ENCODE data around the gene ZBTB42. TPM values are rescaled to one million over a fixed set of nuclear protein-coding genes. Genes with fewer than 3 reads are reported as not detected.

ZBTB42 gene
- polyA plus RNA-seq, 1 of the 3 experiments (the other 2 are of a cell fraction), result 3.1 TPM

DNA sequence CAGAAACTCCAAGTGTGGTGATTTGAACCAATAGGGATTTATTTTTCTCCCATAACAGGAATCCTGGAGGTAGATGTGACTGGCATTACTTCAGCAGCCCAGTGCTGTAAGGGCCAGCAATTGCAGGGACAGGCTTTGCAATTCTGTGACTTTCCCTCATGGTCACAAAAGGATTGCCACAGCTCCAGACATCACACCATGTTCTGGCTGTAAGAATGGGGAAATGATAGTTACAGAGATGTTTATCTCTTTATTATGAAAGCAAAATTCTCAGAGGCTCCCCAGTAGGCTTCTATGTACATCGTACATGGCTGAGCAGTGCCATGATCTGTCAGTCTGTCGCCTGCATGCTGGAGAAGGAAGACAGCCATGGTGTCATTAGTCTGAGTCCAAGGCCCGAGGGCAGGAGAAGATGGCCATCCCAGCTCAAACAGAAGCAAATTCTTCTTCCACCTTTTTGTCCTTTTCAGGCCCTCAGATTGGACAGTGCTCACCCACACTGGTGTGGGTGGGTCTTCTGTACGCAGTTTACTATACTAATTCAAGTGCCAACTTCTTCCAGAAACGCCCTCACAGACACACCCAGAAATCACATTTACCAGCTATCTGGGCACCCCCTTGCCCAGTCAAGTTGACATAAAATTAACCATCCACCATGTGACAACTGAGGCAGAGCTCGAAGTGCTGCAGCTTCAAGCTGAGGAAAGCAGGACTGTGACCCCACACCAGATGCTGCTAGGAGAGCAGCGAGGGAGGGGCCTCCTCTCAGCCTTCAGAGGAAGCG, 17.2 kb downstream of the ZBTB42 start:
- 100% methylated on average over 8 of the region's 8 CpGs for WGBS (ENCODE audit: low lambda C conversion rate)
- CTCF ChIA-PET, result interaction anchor here (1.0 to 1.1 kb wide), 2 partner anchors 18 to 22 kb away, joined by 3 to 4 read pairs; partner anchors contain the start of gene ZBTB42
- no peak for DNase-seq

GRCh38 chr14:104818714-104819161, 17.8 kb downstream of the ZBTB42 start:
- no peak overlapping the region for H3K27ac ChIP-seq (ENCODE audit: low read depth in 2 of 2, low read length in 1 of 2)
- H3K4me1 ChIP-seq (ENCODE audit: control insufficient read depth in 1 of 2, insufficient read depth in 2 of 2, low read depth in 1 of 2, low read length in 1 of 2), result peaks cover 3% of the 10 kb centered on the region in 2 experiments; a peak in 2 of 4 replicates
- H4K20me1 ChIP-seq (ENCODE audit: insufficient read depth), result no peaks in the 10 kb centered on the region
- no peaks in the 10 kb centered on the region for H3K27me3 ChIP-seq (ENCODE audit: insufficient read depth)
- peaks cover 14% of the 10 kb centered on the region for H3F3A ChIP-seq (replicated peaks; ENCODE audit: insufficient read depth)
- H3K36me3 ChIP-seq (replicated peaks in 1 of 2; ENCODE audit: control insufficient read depth in 1 of 2, insufficient read depth in 2 of 2, low read length in 1 of 2), result no peaks in the 10 kb centered on the region
- TF ChIP-seq NFIC (IDR thresholded peaks at IDR 0.05; ENCODE audit: borderline replicate concordance), result no peak
- TF ChIP-seq CTCF (IDR thresholded peaks at IDR 0.05), result no peak
- no peak for TF ChIP-seq JUND (IDR thresholded peaks at IDR 0.05)
- no peak for TF ChIP-seq MXI1 (IDR thresholded peaks at IDR 0.05; ENCODE audit: low read depth, low read length)
- no peak for TF ChIP-seq CHD2 (IDR thresholded peaks at IDR 0.05; ENCODE audit: low read length, partially characterized antibody)
- TF ChIP-seq, protein P1, sequence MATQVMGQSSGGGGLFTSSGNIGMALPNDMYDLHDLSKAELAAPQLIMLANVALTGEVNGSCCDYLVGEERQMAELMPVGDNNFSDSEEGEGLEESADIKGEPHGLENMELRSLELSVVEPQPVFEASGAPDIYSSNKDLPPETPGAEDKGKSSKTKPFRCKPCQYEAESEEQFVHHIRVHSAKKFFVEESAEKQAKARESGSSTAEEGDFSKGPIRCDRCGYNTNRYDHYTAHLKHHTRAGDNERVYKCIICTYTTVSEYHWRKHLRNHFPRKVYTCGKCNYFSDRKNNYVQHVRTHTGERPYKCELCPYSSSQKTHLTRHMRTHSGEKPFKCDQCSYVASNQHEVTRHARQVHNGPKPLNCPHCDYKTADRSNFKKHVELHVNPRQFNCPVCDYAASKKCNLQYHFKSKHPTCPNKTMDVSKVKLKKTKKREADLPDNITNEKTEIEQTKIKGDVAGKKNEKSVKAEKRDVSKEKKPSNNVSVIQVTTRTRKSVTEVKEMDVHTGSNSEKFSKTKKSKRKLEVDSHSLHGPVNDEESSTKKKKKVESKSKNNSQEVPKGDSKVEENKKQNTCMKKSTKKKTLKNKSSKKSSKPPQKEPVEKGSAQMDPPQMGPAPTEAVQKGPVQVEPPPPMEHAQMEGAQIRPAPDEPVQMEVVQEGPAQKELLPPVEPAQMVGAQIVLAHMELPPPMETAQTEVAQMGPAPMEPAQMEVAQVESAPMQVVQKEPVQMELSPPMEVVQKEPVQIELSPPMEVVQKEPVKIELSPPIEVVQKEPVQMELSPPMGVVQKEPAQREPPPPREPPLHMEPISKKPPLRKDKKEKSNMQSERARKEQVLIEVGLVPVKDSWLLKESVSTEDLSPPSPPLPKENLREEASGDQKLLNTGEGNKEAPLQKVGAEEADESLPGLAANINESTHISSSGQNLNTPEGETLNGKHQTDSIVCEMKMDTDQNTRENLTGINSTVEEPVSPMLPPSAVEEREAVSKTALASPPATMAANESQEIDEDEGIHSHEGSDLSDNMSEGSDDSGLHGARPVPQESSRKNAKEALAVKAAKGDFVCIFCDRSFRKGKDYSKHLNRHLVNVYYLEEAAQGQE (IDR thresholded peaks at IDR 0.05; ENCODE audit: low read depth, low read length), result no peak
- TF ChIP-seq FOXJ3 (CRISPR knock-in tag; IDR thresholded peaks at IDR 0.05), result no peak
- no peak for TF ChIP-seq TCF12 (IDR thresholded peaks at IDR 0.05)
- TF ChIP-seq NRF1 (IDR thresholded peaks at IDR 0.05; ENCODE audit: low read depth, low read length), result no peak
- no peak for TF ChIP-seq ELF1 (IDR thresholded peaks at IDR 0.05)
- TF ChIP-seq, protein P2, sequence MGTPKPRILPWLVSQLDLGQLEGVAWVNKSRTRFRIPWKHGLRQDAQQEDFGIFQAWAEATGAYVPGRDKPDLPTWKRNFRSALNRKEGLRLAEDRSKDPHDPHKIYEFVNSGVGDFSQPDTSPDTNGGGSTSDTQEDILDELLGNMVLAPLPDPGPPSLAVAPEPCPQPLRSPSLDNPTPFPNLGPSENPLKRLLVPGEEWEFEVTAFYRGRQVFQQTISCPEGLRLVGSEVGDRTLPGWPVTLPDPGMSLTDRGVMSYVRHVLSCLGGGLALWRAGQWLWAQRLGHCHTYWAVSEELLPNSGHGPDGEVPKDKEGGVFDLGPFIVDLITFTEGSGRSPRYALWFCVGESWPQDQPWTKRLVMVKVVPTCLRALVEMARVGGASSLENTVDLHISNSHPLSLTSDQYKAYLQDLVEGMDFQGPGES (IDR thresholded peaks at IDR 0.05; ENCODE audit: low read depth, low read length), result no peak
- H3K9me2 ChIP-seq, result no peaks in the 10 kb centered on the region
- H3K9me3 ChIP-seq, result no peaks in the 10 kb centered on the region
- WGBS (ENCODE audit: low lambda C conversion rate), result 95% methylated on average over 4 of the region's 9 CpGs
- no peak overlapping the region for H3K9ac ChIP-seq
- CTCF ChIA-PET, result no interaction called here
- H3K79me2 ChIP-seq (ENCODE audit: insufficient read depth), result peaks cover 27% of the 10 kb centered on the region
- POLR2A ChIA-PET, result no interaction called here
- DNase-seq, result no peak
- no peak overlapping the region for H2AFZ ChIP-seq (ENCODE audit: low read depth)
- H3K4me2 ChIP-seq, result no peak overlapping the region
- no peak overlapping the region for H3K4me3 ChIP-seq (ENCODE audit: low read depth in 2 of 2, low read length in 1 of 2)

More for the DNA sequence above, 17.2 kb downstream of the ZBTB42 start:
- no peaks in the 10 kb centered on the region for H3K9me3 ChIP-seq
- no peak overlapping the region for H3K9ac ChIP-seq
- H4K20me1 ChIP-seq (ENCODE audit: insufficient read depth), result no peaks in the 10 kb centered on the region
- no peak overlapping the region for H3K27ac ChIP-seq (ENCODE audit: low read depth in 2 of 2, low read length in 1 of 2)
- peaks cover 3% of the 10 kb centered on the region in 2 experiments; a peak in 2 of 4 replicates for H3K4me1 ChIP-seq (ENCODE audit: control insufficient read depth in 1 of 2, insufficient read depth in 2 of 2, low read depth in 1 of 2, low read length in 1 of 2)
- no peak overlapping the region for H3K4me2 ChIP-seq
- POLR2A ChIA-PET, result no interaction called here
- no peaks in the 10 kb centered on the region for H3K36me3 ChIP-seq (replicated peaks in 1 of 2; ENCODE audit: control insufficient read depth in 1 of 2, insufficient read depth in 2 of 2, low read length in 1 of 2)
- H3F3A ChIP-seq (replicated peaks; ENCODE audit: insufficient read depth), result peaks cover 14% of the 10 kb centered on the region
- TF ChIP-seq, protein P3, sequence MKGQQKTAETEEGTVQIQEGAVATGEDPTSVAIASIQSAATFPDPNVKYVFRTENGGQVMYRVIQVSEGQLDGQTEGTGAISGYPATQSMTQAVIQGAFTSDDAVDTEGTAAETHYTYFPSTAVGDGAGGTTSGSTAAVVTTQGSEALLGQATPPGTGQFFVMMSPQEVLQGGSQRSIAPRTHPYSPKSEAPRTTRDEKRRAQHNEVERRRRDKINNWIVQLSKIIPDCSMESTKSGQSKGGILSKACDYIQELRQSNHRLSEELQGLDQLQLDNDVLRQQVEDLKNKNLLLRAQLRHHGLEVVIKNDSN (IDR thresholded peaks at IDR 0.05; ENCODE audit: borderline replicate concordance, low read depth), result no peak
- TF ChIP-seq CHD2 (IDR thresholded peaks at IDR 0.05; ENCODE audit: low read length, partially characterized antibody) (no peak), EZH2phosphoT487 (IDR thresholded peaks at IDR 0.05; ENCODE audit: borderline replicate concordance, low read depth) (no peak), NFIC (IDR thresholded peaks at IDR 0.05; ENCODE audit: borderline replicate concordance) (no peak)
- peaks cover 27% of the 10 kb centered on the region for H3K79me2 ChIP-seq (ENCODE audit: insufficient read depth)
- H3K9me2 ChIP-seq, result no peaks in the 10 kb centered on the region
- H3K27me3 ChIP-seq (ENCODE audit: insufficient read depth), result no peaks in the 10 kb centered on the region
- H3K4me3 ChIP-seq (ENCODE audit: low read depth in 2 of 2, low read length in 1 of 2), result no peak overlapping the region
- H2AFZ ChIP-seq (ENCODE audit: low read depth), result no peak overlapping the region
